HG02884 (cell line): ENCODE results near the gene ADARB2.
A peak's percentile ranks its signal among the peaks of the same experiment; 100 is the strongest.
"Not testable (repeated sequence)": the region's sequence is repeated elsewhere in the genome, so short reads cannot be mapped to it uniquely, and the experiment has no call there.

Experiments
- ATAC-seq: cut with Tn5 transposase; IDR thresholded peaks from one replicate; pipeline ENCODE4 v1.9.1; 2021; ENCODE audit warnings: mild to moderate bottlenecking, moderate library complexity; ENCODE audit not compliant: unreplicated experiment

ADARB2 gene

GRCh38 chr10:1344408-1344807 lies 392.9 kb downstream of the ADARB2 start:
- no peak for ATAC-seq

- ATAC-seq, result no peak
These were observed 394.1 kb downstream of the ADARB2 start for GRCh38 chr10:1343176-1343575.

- ATAC-seq, result not testable (repeated sequence)
These were observed 396.3 kb downstream of the ADARB2 start for GRCh38 chr10:1341052-1341451.

DNA sequence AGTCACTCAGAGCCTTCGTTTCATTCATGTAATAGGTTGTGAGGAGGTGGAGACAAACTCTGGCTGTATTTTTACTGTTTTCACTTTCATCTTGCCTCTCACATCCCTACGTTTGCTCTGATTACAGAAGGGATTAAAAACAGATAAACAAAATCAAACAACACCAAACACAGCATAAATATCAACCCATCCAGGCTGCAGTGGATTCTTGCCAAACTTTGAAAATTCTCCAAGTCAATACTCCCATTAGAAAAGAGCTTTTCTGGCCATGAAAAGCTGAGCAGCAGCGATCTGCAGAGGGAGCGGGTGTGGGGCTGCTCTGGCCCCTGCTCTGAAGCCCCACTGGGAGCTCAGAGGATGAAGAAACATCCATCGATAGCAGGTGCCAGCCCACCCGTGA lies 397.9 kb downstream of the ADARB2 start:
- no peak for ATAC-seq

GRCh38 chr10:1335642-1336041 lies 401.7 kb downstream of the ADARB2 start:
- no peak for ATAC-seq

DNA sequence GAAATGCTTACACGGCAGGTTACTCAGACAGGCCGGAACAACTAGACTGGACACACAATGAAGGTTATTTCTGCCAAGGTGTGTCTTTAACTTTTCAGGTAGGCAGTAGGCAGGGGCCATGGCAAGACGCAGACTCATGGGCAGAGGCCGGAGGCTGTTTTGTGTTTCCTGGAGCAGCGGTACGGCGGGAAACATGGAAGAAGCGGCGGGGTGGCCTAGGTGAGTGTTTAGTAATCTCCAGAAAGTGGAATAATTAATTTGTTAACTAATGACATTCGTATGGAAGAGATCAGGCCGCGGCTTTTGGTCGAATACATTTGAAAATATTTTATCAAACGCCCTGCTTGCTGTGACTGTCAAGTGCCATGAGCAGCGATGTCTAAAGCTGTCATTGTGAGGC lies 403.3 kb downstream of the ADARB2 start:
- no peak for ATAC-seq

DNA sequence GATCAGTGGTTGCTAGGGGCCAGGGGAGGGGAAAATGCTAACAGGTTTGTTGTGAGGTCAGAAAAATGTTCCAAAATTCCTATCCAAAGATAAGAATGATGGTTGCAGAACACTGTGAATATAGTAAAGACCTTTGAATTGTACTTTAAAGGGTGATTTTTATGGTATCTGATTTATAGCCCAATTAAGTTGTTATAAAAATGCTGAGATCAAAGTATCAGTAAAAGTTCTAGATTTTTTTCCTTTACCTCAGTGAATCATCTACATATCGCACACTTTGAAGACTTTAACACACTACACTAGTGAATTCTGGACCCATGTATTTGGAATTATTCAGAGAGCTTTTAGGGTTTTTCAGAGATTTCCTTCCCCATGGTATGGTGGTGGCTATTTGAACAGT lies 405.8 kb downstream of the ADARB2 start:
- ATAC-seq, result no peak

DNA sequence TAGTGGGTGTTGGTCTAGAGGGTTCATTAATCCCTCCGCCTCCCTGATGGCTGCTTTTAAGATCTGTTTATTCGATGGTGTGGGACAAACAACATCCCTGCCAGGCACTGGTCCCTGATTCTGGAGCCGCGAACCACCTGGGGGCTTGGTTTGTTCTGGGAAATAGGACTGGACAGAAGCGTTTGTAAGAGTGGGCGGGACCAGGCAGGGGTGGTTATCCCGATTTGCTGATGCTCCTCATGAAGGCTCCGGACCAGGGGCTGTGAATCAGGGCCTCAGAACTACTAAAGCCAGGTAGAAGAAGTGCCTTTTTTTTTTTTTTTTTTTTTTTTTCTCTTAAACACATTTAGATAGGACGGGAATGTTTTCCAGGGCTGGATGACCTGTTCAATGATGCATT lies 407.7 kb downstream of the ADARB2 start:
- no peak for ATAC-seq

- no peak for ATAC-seq
These were observed 408.2 kb downstream of the ADARB2 start for GRCh38 chr10:1328981-1329614.

GRCh38 chr10:1328161-1328823 lies 409.0 kb downstream of the ADARB2 start:
- no peak for ATAC-seq

- no peak for ATAC-seq
These were observed 409.6 kb downstream of the ADARB2 start for GRCh38 chr10:1327759-1328158.

DNA sequence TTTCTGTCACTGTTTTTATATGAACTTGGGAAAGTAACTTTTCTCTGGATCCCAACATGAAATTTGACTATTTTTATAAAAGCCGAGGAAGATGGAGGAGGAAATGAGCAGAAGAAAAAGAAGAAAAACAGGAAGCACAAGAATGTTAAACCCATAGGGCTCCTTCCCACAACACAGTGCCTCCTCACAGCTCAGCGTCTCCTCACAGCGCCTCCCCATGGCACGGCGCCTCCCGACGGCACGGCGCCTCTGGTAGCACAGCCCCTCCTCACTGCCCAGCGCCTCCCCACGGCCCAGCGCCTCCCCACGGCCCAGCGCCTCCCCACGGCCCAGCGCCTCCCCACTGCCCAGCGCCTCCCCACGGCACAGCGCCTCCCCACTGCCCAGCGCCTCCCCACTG lies 410.8 kb downstream of the ADARB2 start:
- not testable (repeated sequence) for ATAC-seq

- no peak for ATAC-seq
These were observed 412.4 kb downstream of the ADARB2 start for GRCh38 chr10:1324903-1325302.

DNA sequence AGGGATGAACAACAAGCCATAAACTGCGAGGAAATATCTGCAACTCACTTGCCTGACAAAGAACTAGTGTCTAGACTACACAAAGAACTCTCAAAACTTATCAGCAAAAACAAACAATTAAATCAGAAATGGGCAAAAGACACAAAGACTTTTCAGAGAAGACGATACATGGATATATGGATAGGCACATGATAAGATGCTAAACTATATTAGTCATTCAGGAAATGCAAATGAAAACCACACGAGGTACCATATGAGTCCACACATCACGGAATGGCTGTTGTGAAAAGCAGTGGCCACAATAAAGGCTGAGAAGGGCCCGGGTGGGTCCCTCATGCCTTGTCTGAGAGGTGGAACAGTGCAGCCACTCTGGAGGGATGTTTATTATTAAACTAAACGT lies 413.4 kb downstream of the ADARB2 start:
- peak; percentile 82 for ATAC-seq

DNA sequence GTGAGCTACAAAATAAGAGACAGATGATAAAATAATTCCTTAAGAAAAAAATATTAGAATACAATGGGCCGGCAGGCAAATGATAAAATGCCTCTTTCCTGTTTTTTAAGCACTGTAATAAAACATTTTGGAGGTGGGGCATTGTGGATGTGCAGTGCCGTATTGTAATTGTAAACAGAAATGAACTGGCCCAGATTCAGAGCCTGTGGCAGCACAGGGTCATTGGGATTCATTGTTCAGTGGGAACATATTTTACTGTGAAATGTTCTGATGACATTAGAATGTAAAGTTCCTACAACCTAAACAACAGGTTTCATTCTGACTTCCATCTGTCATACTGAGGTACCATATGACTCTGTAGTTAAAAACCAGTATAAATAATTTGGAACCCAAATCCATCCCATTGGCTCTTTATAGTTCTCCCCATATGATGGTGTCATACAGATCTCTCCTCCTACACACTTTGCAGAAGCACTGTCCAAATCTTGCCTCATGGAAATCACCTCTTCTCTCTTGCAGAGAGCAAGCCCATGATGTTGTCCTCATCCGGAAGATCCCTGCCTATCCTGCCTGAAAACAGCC lies 416.5 kb downstream of the ADARB2 start:
- ATAC-seq, result no peak

DNA sequence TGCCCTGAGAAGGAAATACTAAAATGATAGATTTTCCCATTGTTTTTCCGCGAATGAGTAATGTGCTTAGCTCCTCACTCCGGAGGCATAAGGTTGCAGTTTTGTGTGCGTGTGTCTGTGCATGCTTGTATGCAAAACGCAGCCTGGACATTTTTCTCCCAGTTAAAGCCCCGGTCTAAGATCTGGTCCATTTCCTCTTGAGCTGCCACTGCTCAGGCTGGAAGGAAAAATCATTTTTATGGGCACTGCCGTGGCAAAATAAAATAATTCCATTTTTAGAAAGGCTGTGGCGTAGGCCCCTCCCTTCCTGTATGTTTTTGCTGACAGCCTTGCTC lies 420.5 kb downstream of the ADARB2 start:
- ATAC-seq, result no peak

DNA sequence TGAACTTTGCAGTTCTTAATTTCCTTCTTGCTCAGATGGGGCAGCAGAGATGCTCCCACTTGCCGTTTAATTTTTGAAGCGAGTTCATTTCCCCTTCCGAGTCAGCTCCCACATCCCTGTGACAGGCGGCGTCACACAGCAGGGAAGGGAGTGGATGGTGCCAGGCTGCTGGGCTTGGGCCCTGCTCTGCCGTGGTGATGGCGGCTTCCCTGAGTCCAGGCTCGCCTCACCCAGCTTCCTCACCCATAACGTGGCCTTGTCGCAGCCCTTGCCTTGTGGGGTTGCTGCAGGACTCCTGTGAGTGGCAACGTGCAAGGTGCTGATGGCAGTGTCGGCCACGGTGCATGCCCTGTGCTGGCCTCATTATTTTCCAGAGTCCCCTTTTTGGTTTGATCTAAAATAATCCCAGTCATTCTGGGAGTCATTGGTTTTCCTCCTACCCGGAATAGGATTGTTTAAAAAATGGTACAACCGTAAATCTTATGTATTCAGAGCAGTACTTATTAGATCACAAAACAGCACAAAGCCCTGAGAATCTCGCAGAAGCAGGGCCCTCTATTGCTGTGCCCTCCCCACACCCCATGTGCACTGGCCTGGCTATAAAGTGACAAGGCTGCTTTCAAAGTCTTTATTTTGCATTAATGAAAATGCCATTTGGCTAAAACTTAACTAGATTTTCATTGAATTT lies 421.1 kb downstream of the ADARB2 start:
- no peak for ATAC-seq

DNA sequence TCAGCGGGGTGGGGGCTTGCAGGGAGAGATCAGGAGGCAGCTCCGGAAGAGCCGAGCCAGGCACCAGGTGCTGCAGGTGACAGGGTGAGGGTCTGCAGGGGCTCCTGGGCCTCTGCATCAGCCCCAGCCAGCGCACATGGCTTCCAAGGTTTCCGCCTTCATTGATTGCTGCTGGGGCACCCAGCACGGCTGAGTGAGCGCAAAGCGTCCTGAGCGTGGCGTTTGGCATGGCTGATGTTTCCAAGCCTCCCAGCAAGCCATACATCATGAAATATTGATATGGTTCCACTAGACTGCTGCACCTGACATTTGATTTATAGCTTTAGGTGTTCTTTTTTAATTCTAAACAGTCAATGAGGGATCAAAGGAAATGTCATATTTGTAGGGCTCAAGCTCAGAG lies 422.1 kb downstream of the ADARB2 start:
- no peak for ATAC-seq

DNA sequence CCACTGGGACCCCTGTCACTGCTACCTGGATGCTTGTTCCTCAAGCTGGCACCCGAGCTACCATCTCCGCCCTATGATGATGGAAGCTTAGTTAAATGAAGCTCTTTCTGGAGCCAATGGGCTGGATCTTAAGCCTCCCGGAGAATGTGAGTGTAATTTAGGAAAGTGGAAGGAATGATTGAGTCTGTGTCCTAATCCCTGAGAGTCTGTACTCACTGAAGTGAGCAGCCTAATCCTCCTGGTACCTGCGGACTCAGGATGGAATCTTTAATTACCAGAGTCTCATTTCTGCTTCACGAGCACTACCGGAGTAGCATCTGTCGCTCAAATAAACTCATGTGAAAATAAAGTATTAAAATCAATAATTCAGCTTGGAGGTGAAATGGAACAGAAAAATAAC lies 425.6 kb downstream of the ADARB2 start:
- no peak for ATAC-seq

- no peak for ATAC-seq
These were observed 427.0 kb downstream of the ADARB2 start for GRCh38 chr10:1310271-1310789.

DNA sequence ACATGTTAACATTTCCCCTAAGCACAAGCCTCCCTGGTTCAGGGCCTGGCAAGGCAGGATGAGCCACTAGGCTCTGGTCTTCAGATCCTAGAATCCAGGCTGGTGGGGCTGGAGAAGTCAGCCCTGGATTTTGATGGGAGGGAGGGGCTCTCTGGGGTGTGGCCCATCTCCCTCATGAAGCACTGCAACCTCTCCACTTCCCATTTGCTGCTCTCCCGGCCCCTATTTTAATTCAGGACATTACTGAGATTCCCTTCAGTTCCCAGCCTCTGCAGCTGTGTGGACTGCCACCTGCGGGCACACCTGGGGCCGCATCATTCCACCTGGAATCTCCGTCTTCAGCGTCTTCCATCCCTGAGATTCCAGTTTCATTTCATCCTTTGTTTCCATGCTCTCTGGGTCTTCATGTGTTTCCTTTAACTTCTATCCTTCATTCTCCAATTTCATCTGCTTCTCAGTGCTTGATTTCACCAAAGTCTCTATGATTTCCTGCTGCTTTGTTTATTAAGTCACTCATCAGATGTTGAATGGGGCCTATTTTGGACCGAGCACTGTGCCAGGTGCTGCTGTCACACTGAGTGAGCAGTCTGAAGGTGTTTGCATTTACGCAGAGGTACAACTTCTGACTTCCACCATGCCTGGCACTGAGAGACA lies 427.6 kb downstream of the ADARB2 start:
- ATAC-seq, result no peak
